ENCODE measurements around the gene CEMIP.
A peak's percentile ranks its signal among the peaks of the same experiment; 100 is the strongest.

The CEMIP gene

GRCh38 chr15:80989518-80990478, 210.6 kb downstream of the CEMIP start, which contains the start of gene MESD:
Gene MESD, minus strand, starts transcription at chr15:80989819. Its CDS starts 28 bp downstream, at chr15:80989791.
- DNase-seq: peak; percentile 95

DNA sequence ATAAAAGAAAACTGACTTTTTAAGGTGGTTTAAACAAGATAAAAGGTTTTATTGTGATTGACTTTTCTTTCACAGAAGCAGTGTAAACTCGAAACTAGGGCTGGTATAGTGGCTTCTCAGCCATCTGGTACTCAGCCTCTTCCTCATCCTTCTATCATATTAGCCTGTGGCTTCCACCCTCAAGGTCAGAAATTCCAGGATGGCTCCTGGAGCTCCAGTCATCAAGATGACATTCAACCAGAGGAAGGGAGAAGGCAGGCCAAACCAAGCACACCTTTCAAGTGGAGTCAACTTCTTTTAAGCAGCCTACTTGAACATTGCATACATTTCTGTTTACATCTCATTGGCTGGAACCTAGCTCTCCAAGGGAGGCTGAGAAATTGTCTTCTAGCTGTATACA, 211.8 kb downstream of the CEMIP start:
- no peak for DNase-seq

DNA sequence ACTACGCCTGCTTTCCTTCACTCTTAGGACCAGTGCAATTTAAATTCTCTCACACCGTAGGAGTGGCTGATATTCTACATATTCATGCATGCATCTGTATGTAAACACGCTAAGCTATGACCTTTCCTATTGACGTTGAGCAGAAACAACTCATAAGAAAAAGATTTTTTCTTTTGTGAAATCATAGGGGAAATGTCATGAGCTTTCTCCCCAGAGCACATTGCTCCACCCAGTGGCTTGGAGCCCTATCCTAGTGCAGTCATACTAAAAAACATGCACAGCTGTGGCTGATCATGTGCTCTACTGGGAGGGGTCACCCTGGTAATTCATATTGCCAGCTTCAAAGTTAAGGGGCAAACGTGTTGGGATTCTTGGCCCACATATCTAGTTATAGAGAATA, 212.3 kb downstream of the CEMIP start:
- no peak for DNase-seq

- no peak for DNase-seq
Measured at GRCh38 chr15:80992006-80992405, 212.8 kb downstream of the CEMIP start.

DNA sequence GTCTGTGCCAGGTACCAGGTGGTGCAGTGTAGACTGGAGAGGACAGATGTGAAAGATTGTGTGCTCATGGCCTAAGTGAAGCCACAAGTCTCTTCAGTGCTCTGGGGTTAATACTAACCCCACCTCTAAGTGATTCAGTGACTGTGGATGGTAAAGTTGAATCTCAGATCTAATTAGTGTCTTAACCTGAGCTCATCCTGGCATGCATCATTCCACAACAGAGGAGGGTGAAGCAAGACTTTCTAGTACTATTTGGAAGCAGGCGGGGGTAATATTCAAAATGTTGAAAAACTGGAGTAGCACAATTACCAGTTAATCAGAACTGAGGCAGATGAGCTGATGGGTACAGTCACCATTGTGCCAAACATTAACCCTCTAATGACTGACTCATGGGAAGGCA, 213.3 kb downstream of the CEMIP start:
- DNase-seq: no peak

DNA sequence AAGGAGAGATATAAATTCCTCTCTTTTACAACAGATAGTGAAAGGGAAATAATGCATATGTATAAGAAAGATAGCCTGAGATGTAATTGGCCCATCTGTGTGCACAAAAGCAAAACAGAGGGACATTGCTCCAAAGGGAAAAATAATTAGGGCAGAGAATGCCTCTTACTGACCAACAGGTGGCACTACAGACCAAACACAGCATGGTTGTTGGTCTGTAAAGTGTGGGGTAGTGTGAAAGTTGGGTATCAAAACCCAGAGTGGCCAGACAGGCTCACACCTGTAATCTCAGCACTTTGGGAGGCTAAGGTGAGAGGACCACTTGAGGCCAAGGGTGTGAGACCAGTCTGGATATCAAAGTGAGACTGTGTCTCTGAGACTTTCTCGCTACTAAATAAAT, 217.1 kb downstream of the CEMIP start:
- no peak for DNase-seq

- DNase-seq: no peak
Measured at GRCh38 chr15:80997692-80998091, 218.5 kb downstream of the CEMIP start.

DNA sequence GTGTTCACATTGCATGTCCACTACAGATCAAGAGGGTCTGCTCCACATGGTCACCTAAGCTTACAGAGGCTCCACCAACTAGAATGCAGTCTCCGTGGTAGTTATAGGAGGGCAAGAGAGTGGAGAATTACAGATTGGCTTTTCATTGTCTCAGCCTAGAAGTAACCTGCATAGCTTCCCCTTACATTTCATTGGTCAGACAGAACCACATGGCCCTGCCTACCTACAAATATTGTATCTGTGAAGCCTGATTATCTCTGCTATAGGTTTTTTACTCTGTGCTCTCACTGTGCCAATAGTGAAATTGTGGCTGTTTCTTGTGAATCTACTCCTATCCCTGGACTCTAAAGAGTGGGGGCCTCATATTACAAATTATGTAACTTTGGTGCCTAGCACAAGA, 219.1 kb downstream of the CEMIP start:
- DNase-seq: no peak

GRCh38 chr15:80999623-81000036, 220.5 kb downstream of the CEMIP start:
- DNase-seq: no peak

GRCh38 chr15:81000144-81000623, 221.0 kb downstream of the CEMIP start:
- DNase-seq: peak; percentile 51

DNA sequence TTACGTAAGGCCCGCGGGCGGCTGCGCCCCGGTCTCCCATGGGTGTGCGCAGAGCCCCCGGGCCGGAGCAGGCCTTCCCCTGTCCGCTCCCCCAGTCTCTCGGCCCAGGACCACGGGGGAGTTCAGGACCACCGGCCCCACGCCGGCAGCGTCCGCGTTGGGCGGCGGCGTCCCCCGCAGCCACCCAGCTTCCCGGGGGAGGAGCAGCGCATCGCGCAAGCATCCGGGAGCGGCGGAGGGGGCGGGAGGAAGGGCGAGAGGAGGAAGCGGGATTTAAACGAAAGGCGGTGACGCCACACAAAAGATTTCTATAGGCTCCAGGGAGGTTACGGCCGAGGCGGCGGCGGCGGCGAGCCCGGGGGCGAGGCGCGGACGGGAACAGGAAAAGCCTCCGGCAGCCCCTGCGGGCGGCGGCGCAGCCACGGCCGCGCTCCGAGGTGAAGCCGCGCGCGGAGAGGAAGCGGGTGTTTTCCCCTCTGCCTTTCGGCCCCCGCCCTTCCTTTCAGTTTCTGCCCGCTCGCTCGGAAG, 221.5 kb downstream of the CEMIP start, which contains the start of gene TLNRD1:
Gene TLNRD1, plus strand, starts transcription at position 300 of the 528 bp plus-strand sequence. CDS start 1,349 bp downstream, outside the sequence.
- DNase-seq: peak; percentile 79

Data from COR-L47 (cell line).